ENCODE results near the gene CAST. TPM values are rescaled to one million over a fixed set of nuclear protein-coding genes. Genes with fewer than 3 reads are reported as not detected.

CAST gene
- total and polyA plus RNA-seq, 7 experiments from 2014 or later, result 31.1 to 298 (median 114) TPM

GRCh38 chr5:96772542-96772941 lies 110.4 kb downstream of the CAST start:
- peak overlapping the region in 7 of 9 donors; percentile 16 to 82 (median 71) for H3K27ac Mint-ChIP-seq
- DNase-seq (no peak), ATAC-seq (no peak)
- peaks cover 23 to 59% (median 28%) of the 10 kb centered on the region in 5 donors for H3K36me3 Mint-ChIP-seq
- H3K9me3 Mint-ChIP-seq, result no peaks in the 10 kb centered on the region
- peaks cover 5 to 27% (median 21%) of the 10 kb centered on the region in 7 donors for H3K4me1 Mint-ChIP-seq
- Histone ChIP-seq H3K4me3 (ENCODE audit: low read length) (no peak overlapping the region), H3K9me3 (ENCODE audit: control insufficient read depth in 2 of 3, low read length in 3 of 3) (no peaks in the 10 kb centered on the region), H3K36me3 (ENCODE audit: control insufficient read depth in 2 of 3, insufficient read depth in 3 of 3, low read length in 3 of 3) (peaks cover 13 to 77% (median 44%) of the 10 kb centered on the region in 3 experiments), H3K4me1 (ENCODE audit: control insufficient read depth in 2 of 2, insufficient read depth in 2 of 2, low read length in 2 of 2) (peaks cover 0 to 5% of the 10 kb centered on the region in 2 donors), H3K27ac (ENCODE audit: low read depth, low read length) (no peak overlapping the region), H3K27me3 (ENCODE audit: control insufficient read depth in 2 of 2, insufficient read depth in 2 of 2, low read length in 2 of 2) (no peaks in the 10 kb centered on the region)
- ChIA-PET POLR2A (no interaction called here), CTCF (interaction anchor here (1.2 kb wide), 1 partner anchor 20 kb away, joined by 5 read pairs; no protein-coding TSS in a partner anchor)
- H3K4me3 Mint-ChIP-seq, result no peak overlapping the region
- intact Hi-C loops (cut with micrococcal nuclease), result loop anchor here in 1 of 2 donors (10.0 kb wide), 1 partner anchor 132 kb away; no protein-coding TSS in a partner anchor
- no peaks in the 10 kb centered on the region for H3K27me3 Mint-ChIP-seq

- Mint-ChIP-seq H3K36me3 (peaks cover 26 to 59% (median 33%) of the 10 kb centered on the region in 5 donors), H3K4me1 (peaks cover 5 to 27% (median 22%) of the 10 kb centered on the region in 7 donors), H3K27me3 (no peaks in the 10 kb centered on the region), H3K27ac (peak overlapping the region in 5 of 9 donors; percentile 3 to 38 (median 24)), H3K4me3 (no peak overlapping the region), H3K9me3 (no peaks in the 10 kb centered on the region)
- POLR2A ChIA-PET, result no interaction called here
- Histone ChIP-seq H3K4me3 (ENCODE audit: low read length) (no peak overlapping the region), H3K36me3 (ENCODE audit: control insufficient read depth in 2 of 3, insufficient read depth in 3 of 3, low read length in 3 of 3) (peaks cover 20 to 77% (median 44%) of the 10 kb centered on the region in 3 experiments), H3K9me3 (ENCODE audit: control insufficient read depth in 2 of 3, low read length in 3 of 3) (no peaks in the 10 kb centered on the region), H3K27me3 (ENCODE audit: control insufficient read depth in 2 of 2, insufficient read depth in 2 of 2, low read length in 2 of 2) (no peaks in the 10 kb centered on the region), H3K27ac (ENCODE audit: low read depth, low read length) (no peak overlapping the region), H3K4me1 (ENCODE audit: control insufficient read depth in 2 of 2, insufficient read depth in 2 of 2, low read length in 2 of 2) (peaks cover 0 to 5% of the 10 kb centered on the region in 2 donors)
- CTCF ChIA-PET, result no interaction called here
- DNase-seq (no peak), ATAC-seq (no peak)
- intact Hi-C loops (cut with micrococcal nuclease), result loop anchor here in 1 of 2 donors (10.0 kb wide), 1 partner anchor 130 kb away; no protein-coding TSS in a partner anchor
Measured at GRCh38 chr5:96775050-96775449, 112.9 kb downstream of the CAST start.

- CTCF ChIA-PET, result no interaction called here
- H3K27ac Mint-ChIP-seq, result peak overlapping the region in 6 of 9 donors; percentile 11 to 65 (median 34)
- no peak for ATAC-seq
- peaks cover 5 to 26% (median 22%) of the 10 kb centered on the region in 7 donors for H3K4me1 Mint-ChIP-seq
- POLR2A ChIA-PET, result no interaction called here
- H3K9me3 Mint-ChIP-seq, result no peaks in the 10 kb centered on the region
- no peak overlapping the region for H3K4me3 ChIP-seq (ENCODE audit: low read length)
- DNase-seq, result no peak
- peaks cover 24 to 76% (median 38%) of the 10 kb centered on the region in 3 experiments for H3K36me3 ChIP-seq (ENCODE audit: control insufficient read depth in 2 of 3, insufficient read depth in 3 of 3, low read length in 3 of 3)
- intact Hi-C loops (cut with micrococcal nuclease), result loop anchor here (2.0 to 10.0 kb wide), 2 partner anchors 19 to 129 kb away; no protein-coding TSS in a partner anchor
- H3K9me3 ChIP-seq (ENCODE audit: control insufficient read depth in 2 of 3, low read length in 3 of 3), result no peaks in the 10 kb centered on the region
- H3K4me1 ChIP-seq (ENCODE audit: control insufficient read depth in 2 of 2, insufficient read depth in 2 of 2, low read length in 2 of 2), result peaks cover 0 to 5% of the 10 kb centered on the region in 2 donors
- H3K27me3 Mint-ChIP-seq, result no peaks in the 10 kb centered on the region
- no peak overlapping the region for H3K27ac ChIP-seq (ENCODE audit: low read depth, low read length)
- H3K36me3 Mint-ChIP-seq, result peaks cover 30 to 60% (median 34%) of the 10 kb centered on the region in 5 donors
- no peaks in the 10 kb centered on the region for H3K27me3 ChIP-seq (ENCODE audit: control insufficient read depth in 2 of 2, insufficient read depth in 2 of 2, low read length in 2 of 2)
- no peak overlapping the region for H3K4me3 Mint-ChIP-seq
Measured at GRCh38 chr5:96775689-96776088, 113.5 kb downstream of the CAST start.

DNA sequence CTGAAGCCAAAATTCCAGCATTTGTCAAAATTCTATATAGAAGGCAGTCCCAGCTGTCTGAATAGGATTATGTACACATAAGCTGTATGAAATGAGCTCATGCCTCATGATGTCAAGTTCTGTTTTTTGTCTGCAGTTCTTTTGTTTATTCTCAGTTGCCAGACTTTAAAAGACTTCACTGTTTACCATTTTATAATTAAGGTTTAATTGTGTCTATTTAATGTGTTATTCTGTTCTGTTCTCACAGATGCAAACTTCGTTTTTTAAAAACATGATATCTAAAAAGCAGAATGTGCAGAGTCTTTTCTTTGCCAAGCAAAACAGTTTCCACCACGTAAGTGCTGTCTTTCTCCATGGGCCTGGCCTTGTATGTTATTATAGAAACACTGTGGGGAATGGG lies 114.4 kb downstream of the CAST start:
- POLR2A ChIA-PET, result no interaction called here
- ATAC-seq (no peak), DNase-seq (no peak)
- CTCF ChIA-PET, result no interaction called here
- Histone ChIP-seq H3K4me1 (ENCODE audit: control insufficient read depth in 2 of 2, insufficient read depth in 2 of 2, low read length in 2 of 2) (no peaks in the 10 kb centered on the region), H3K9me3 (ENCODE audit: control insufficient read depth in 2 of 3, low read length in 3 of 3) (no peaks in the 10 kb centered on the region), H3K27ac (ENCODE audit: low read depth, low read length) (no peak overlapping the region), H3K27me3 (ENCODE audit: control insufficient read depth in 2 of 2, insufficient read depth in 2 of 2, low read length in 2 of 2) (no peaks in the 10 kb centered on the region), H3K4me3 (ENCODE audit: low read length) (no peak overlapping the region), H3K36me3 (ENCODE audit: control insufficient read depth in 2 of 3, insufficient read depth in 3 of 3, low read length in 3 of 3) (peaks cover 29 to 80% (median 29%) of the 10 kb centered on the region in 3 experiments)
- Mint-ChIP-seq H3K27me3 (no peaks in the 10 kb centered on the region), H3K4me3 (no peak overlapping the region), H3K36me3 (peaks cover 26 to 59% (median 39%) of the 10 kb centered on the region in 5 donors), H3K9me3 (no peaks in the 10 kb centered on the region), H3K4me1 (peaks cover under 1 to 20% (median 12%) of the 10 kb centered on the region in 7 donors), H3K27ac (peak overlapping the region in 5 of 9 donors; percentile 11 to 78 (median 43))
- intact Hi-C loops (cut with micrococcal nuclease), result loop anchor here (2.0 to 10.0 kb wide), 2 partner anchors 18 to 128 kb away; no protein-coding TSS in a partner anchor

GRCh38 chr5:96778409-96778808 lies 116.2 kb downstream of the CAST start:
- no peaks in the 10 kb centered on the region for H3K4me1 ChIP-seq (ENCODE audit: control insufficient read depth in 2 of 2, insufficient read depth in 2 of 2, low read length in 2 of 2)
- DNase-seq (no peak), ATAC-seq (no peak)
- ChIA-PET CTCF (no interaction called here), POLR2A (interaction anchor here (1.5 kb wide), 1 partner anchor 29 kb away, joined by 3 read pairs; the partner anchor contains the start of gene ERAP1)
- peaks cover 0 to 12% (median 4%) of the 10 kb centered on the region in 7 donors for H3K4me1 Mint-ChIP-seq
- no peaks in the 10 kb centered on the region for H3K9me3 ChIP-seq (ENCODE audit: control insufficient read depth in 2 of 3, low read length in 3 of 3)
- peak overlapping the region in 8 of 9 donors; percentile 11 to 83 (median 62) for H3K27ac Mint-ChIP-seq
- no peaks in the 10 kb centered on the region for H3K9me3 Mint-ChIP-seq
- peaks cover 30 to 67% (median 39%) of the 10 kb centered on the region in 5 donors for H3K36me3 Mint-ChIP-seq
- H3K27me3 ChIP-seq (ENCODE audit: control insufficient read depth in 2 of 2, insufficient read depth in 2 of 2, low read length in 2 of 2), result no peaks in the 10 kb centered on the region
- H3K36me3 ChIP-seq (ENCODE audit: control insufficient read depth in 2 of 3, insufficient read depth in 3 of 3, low read length in 3 of 3), result peaks cover 22 to 83% (median 33%) of the 10 kb centered on the region in 3 experiments
- intact Hi-C loops (cut with micrococcal nuclease), result loop anchor here (2.0 to 10.0 kb wide), 2 partner anchors 26 to 126 kb away; no protein-coding TSS in a partner anchor
- no peak overlapping the region for H3K27ac ChIP-seq (ENCODE audit: low read depth, low read length)
- H3K4me3 Mint-ChIP-seq, result no peak overlapping the region
- no peaks in the 10 kb centered on the region for H3K27me3 Mint-ChIP-seq
- H3K4me3 ChIP-seq (ENCODE audit: low read length), result no peak overlapping the region

DNA sequence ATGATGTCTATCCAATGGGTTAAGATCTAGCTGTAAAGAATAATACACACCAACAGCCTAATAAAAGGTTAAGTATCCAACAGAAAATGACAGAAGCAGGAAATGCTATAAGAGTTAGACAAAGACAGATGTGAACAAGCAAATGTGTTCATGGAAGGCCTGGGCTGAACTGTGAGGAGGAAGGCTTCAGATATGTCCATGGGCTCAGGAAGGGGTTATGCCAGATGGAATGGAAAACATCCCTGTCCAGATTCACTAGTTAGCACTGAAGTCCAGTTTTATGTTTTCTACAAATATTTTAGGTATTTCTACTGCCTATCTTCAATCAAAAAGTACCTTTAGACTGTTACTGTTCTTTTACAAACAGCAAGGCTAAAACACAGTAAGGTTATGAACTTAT lies 118.5 kb downstream of the CAST start:
- CTCF ChIA-PET, result interaction anchor here (1.0 to 1.1 kb wide), 2 partner anchors 36 to 88 kb away, joined by 3 to 4 read pairs; no protein-coding TSS in a partner anchor
- peaks cover 19 to 94% (median 33%) of the 10 kb centered on the region in 3 experiments for H3K36me3 ChIP-seq (ENCODE audit: control insufficient read depth in 2 of 3, insufficient read depth in 3 of 3, low read length in 3 of 3)
- H3K27me3 ChIP-seq (ENCODE audit: control insufficient read depth in 2 of 2, insufficient read depth in 2 of 2, low read length in 2 of 2), result no peaks in the 10 kb centered on the region
- no peak for ATAC-seq
- no peaks in the 10 kb centered on the region for H3K9me3 ChIP-seq (ENCODE audit: control insufficient read depth in 2 of 3, low read length in 3 of 3)
- POLR2A ChIA-PET, result interaction anchor here (1.2 to 1.3 kb wide), 2 partner anchors 11 to 28 kb away, joined by 3 to 6 read pairs; no protein-coding TSS in a partner anchor
- no peak overlapping the region for H3K4me3 ChIP-seq (ENCODE audit: low read length)
- Mint-ChIP-seq H3K9me3 (no peaks in the 10 kb centered on the region), H3K27me3 (no peaks in the 10 kb centered on the region), H3K27ac (peak overlapping the region in 8 of 9 donors; percentile 8 to 76 (median 64)), H3K4me1 (peaks cover 0 to 15% (median 4%) of the 10 kb centered on the region in 7 donors), H3K36me3 (peaks cover 22 to 68% (median 39%) of the 10 kb centered on the region in 5 donors), H3K4me3 (no peak overlapping the region)
- intact Hi-C loops (cut with micrococcal nuclease), result no loop called here
- no peaks in the 10 kb centered on the region for H3K4me1 ChIP-seq (ENCODE audit: control insufficient read depth in 2 of 2, insufficient read depth in 2 of 2, low read length in 2 of 2)
- no peak overlapping the region for H3K27ac ChIP-seq (ENCODE audit: low read depth, low read length)
- no peak for DNase-seq
